WTC11 (cell line): ENCODE measurements around the gene MMP3. TPM values are rescaled to one million over a fixed set of nuclear protein-coding genes. Genes with fewer than 3 reads are reported as not detected.

Experiments used
- ATAC-seq: fragments of 200-7000 bp; cut with Tn5 transposase; 2 replicates; pipeline ENCODE4 v1.10.0; 2021; ENCODE audit warnings: mild to moderate bottlenecking, moderate library complexity
- Bru-seq: library from RNA; stranded (reverse); fragments of 400-500 nt; gene quantifications from one replicate; lab custom pipeline; 2021; lab: Mats Ljungman, UMichigan
- CTCF ChIA-PET: fragments of 300-600 bp; sonication (Branson Sonifier 250); formaldehyde crosslinking; loops from one replicate; lab custom pipeline; 2021; ENCODE audit warnings: antibody characterized with exemption; lab: Charles Lee
- POLR2A ChIA-PET: fragments of 350-600 bp; sonication (Branson Sonifier 250); formaldehyde crosslinking; loops from one replicate; lab custom pipeline; 2021; ENCODE audit warnings: antibody characterized with exemption; lab: Charles Lee
- DNase-seq: peaks from one replicate; pipeline ENCODE4 v3.0.0; 2021; ENCODE audit warnings: low spot score
- H3K27ac Mint-ChIP-seq: 2 replicates; pipeline ENCODE4 v1.8.0; 2021; ENCODE audit warnings: mixed read lengths
- H3K27me3 Mint-ChIP-seq: 2 replicates; pipeline ENCODE4 v1.8.0; 2021; ENCODE audit warnings: low read depth, mild to moderate bottlenecking, moderate library complexity, mixed read lengths
- H3K36me3 Mint-ChIP-seq: 2 replicates; pipeline ENCODE4 v1.8.0; 2021; ENCODE audit warnings: mixed read lengths
- H3K4me1 Mint-ChIP-seq: 2 replicates; pipeline ENCODE4 v1.8.0; 2022; ENCODE audit warnings: mixed read lengths
- H3K4me3 Mint-ChIP-seq: 2 replicates; pipeline ENCODE4 v1.8.0; 2021; ENCODE audit warnings: mild to moderate bottlenecking, moderate library complexity, mixed read lengths
- H3K9me3 Mint-ChIP-seq: 2 replicates; pipeline ENCODE4 v1.8.0; 2021; ENCODE audit warnings: mixed read lengths
- ATF1 ChIP-seq: sonication (generic); formaldehyde crosslinking; IDR thresholded peaks from 2 replicates; pipeline ENCODE4 v1.8.1; 2023; ENCODE audit warnings: mild to moderate bottlenecking, moderate library complexity, missing genetic modification reagents
- CREB1 ChIP-seq: sonication (generic); formaldehyde crosslinking; IDR thresholded peaks from 2 replicates; pipeline ENCODE4 v1.8.0; 2023; ENCODE audit warnings: mild to moderate bottlenecking, missing genetic modification reagents
- ESRRA ChIP-seq: sonication (generic); formaldehyde crosslinking; IDR thresholded peaks from 2 replicates; pipeline ENCODE4 v1.8.1; 2022; ENCODE audit warnings: mild to moderate bottlenecking, missing genetic modification reagents, borderline replicate concordance
- FOXK1 ChIP-seq: sonication (generic); formaldehyde crosslinking; IDR thresholded peaks from 2 replicates; pipeline ENCODE4 v1.8.0; 2022; ENCODE audit warnings: mild to moderate bottlenecking, moderate library complexity, missing genetic modification reagents
- GABPB1 ChIP-seq: sonication (generic); formaldehyde crosslinking; IDR thresholded peaks from 2 replicates; pipeline ENCODE4 v1.8.1; 2023; ENCODE audit warnings: mild to moderate bottlenecking, missing genetic modification reagents
- IRF1 ChIP-seq: sonication (generic); formaldehyde crosslinking; IDR thresholded peaks from 2 replicates; pipeline ENCODE4 v1.8.0; 2023; ENCODE audit warnings: missing genetic modification reagents
- KAT7 ChIP-seq: sonication (generic); formaldehyde crosslinking; IDR thresholded peaks from 2 replicates; pipeline ENCODE4 v1.8.1; 2023; ENCODE audit warnings: missing genetic modification reagents, mild to moderate bottlenecking, borderline replicate concordance
- NFATC4 ChIP-seq: fragments of 250-450 bp; sonication (Bioruptor Pico); IDR thresholded peaks from 2 replicates; pipeline ENCODE4 v1.9.0; 2021; ENCODE audit warnings: mild to moderate bottlenecking
- NFYB ChIP-seq: sonication (generic); formaldehyde crosslinking; conservative IDR thresholded peaks from 2 replicates; pipeline ENCODE4 v1.8.0; 2022; ENCODE audit warnings: low read depth, missing genetic modification reagents
- NR1H2 ChIP-seq: sonication (generic); formaldehyde crosslinking; IDR thresholded peaks from 2 replicates; pipeline ENCODE4 v1.9.0; 2021; ENCODE audit warnings: mild to moderate bottlenecking, moderate library complexity, missing genetic modification reagents
- RELA ChIP-seq: sonication (generic); formaldehyde crosslinking; IDR thresholded peaks from 2 replicates; pipeline ENCODE4 v1.8.1; 2022; ENCODE audit warnings: missing genetic modification reagents, mild to moderate bottlenecking, borderline replicate concordance
- SOX15 ChIP-seq: fragments of 250-450 bp; sonication (Bioruptor Pico); IDR thresholded peaks from 2 replicates; pipeline ENCODE4 v1.9.0; 2021; ENCODE audit warnings: mild to moderate bottlenecking
- TEAD4 ChIP-seq: sonication (generic); formaldehyde crosslinking; IDR thresholded peaks from 2 replicates; pipeline ENCODE4 v1.8.0; 2022; ENCODE audit warnings: mild to moderate bottlenecking, missing genetic modification reagents
- ZNF121 ChIP-seq: sonication (generic); formaldehyde crosslinking; IDR thresholded peaks from 2 replicates; pipeline ENCODE4 v1.8.0; 2023; ENCODE audit warnings: missing genetic modification reagents
- ZNF219 ChIP-seq: sonication (generic); formaldehyde crosslinking; IDR thresholded peaks from 2 replicates; pipeline ENCODE4 v1.8.0; 2023; ENCODE audit warnings: missing genetic modification reagents, mild to moderate bottlenecking, borderline replicate concordance
- ZNF423 ChIP-seq: fragments of 250-450 bp; sonication (Bioruptor Pico); IDR thresholded peaks from 2 replicates; pipeline ENCODE4 v2.1.2; 2022; ENCODE audit warnings: mild to moderate bottlenecking, moderate library complexity
- ZSCAN18 ChIP-seq: fragments of 250-450 bp; sonication (Bioruptor Pico); IDR thresholded peaks from 2 replicates; pipeline ENCODE4 v2.1.2; 2022; ENCODE audit warnings: mild to moderate bottlenecking, moderate library complexity
- long read RNA-seq, 3 experiments: library from RNA in 1 of 3; library from capped mRNA in 1 of 3; library from polyadenylated mRNA in 1 of 3; unstranded in 2 of 3; stranded (forward) in 1 of 3; transcript quantifications; one replicate each; pipeline ENCODE4 v2.0.0, GENCODE V29; 2021
- total RNA-seq: library from RNA; stranded (reverse); gene quantifications from 3 replicates; pipeline ENCODE4 v1.2.3, GENCODE V29; 2021
- TF ChIP-seq, protein P1 (sequence below): fragments of 250-450 bp; sonication (Bioruptor Pico); IDR thresholded peaks from 2 replicates; pipeline ENCODE4 v1.9.0; 2021; ENCODE audit warnings: mild to moderate bottlenecking, borderline replicate concordance
- TF ChIP-seq, protein P2 (sequence below): sonication (generic); formaldehyde crosslinking; IDR thresholded peaks from 2 replicates; pipeline ENCODE4 v1.8.0; 2022; ENCODE audit warnings: missing genetic modification reagents
- TF ChIP-seq, protein P3 (sequence below): sonication (generic); formaldehyde crosslinking; IDR thresholded peaks from 2 replicates; pipeline ENCODE4 v1.8.1; 2022; ENCODE audit warnings: low read depth, missing genetic modification reagents, borderline replicate concordance
- TF ChIP-seq, protein P4 (sequence below): fragments of 250-450 bp; sonication (Bioruptor Pico); conservative IDR thresholded peaks from 2 replicates; pipeline ENCODE4 v1.9.0; 2021; ENCODE audit warnings: mild to moderate bottlenecking

The MMP3 gene
- not detected in 3 replicates for total RNA-seq
- Bru-seq, nascent RNA = not detected
- long read RNA-seq, experiment 1 = 0 reads
- long read RNA-seq, experiment 2 = 0 reads
- long read RNA-seq, experiment 3 = 0 reads

DNA sequence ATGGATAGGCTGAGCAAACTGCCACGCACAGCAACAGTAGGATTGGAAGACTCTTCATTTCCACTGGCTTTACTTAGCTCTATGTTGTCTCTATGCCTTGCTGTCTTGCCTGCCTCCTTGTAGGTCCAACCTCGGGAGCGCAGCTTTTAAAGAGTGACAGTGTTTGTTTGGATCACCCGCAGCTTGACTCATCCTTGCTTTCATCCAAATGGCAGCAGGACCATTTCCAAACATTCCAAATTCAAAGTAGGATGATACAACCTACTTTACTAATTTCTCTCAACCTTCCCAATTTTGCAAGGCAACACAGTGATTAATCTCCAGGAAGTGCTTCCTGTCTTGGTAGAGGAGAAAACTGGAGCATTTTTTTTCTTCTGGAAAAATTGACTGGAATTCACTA lies at the start of gene MMP3:
Gene MMP3, minus strand, starts transcription at position 121 of the 400 bp plus-strand sequence. Its CDS starts 63 bp downstream, at position 58.
- peaks cover 4% of the 10 kb centered on the region; the same call in 1 of the 2 replicates for H3K9me3 Mint-ChIP-seq

DNA sequence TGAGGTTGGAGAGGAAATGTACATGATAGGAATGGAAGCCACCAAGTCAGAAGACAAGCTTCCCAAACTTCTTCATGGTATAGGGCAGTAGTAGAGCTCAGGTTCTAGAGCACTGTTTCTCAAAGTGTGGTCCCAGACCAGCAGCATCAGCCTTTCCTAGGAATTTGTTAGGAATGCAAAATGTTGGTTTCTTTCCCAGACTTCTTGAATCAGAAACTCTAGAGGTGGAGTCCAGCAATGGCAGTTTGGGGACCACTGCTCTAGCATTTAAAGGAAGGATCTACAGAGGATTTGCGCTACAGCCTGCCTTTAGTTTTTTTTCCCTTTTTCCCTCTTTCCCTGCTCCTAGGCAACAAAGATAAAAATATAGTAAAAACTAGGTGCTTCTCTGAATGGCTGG lies 48.3 kb upstream of the MMP3 start:
- DNase-seq = no peak
- peaks cover 7% of the 10 kb centered on the region for H3K36me3 Mint-ChIP-seq
- H3K4me3 Mint-ChIP-seq = no peak overlapping the region
- H3K9me3 Mint-ChIP-seq = peaks cover 29% of the 10 kb centered on the region
- ChIA-PET POLR2A (no interaction called here), CTCF (interaction anchor here (0.5 to 2.2 kb wide), 2 partner anchors 23 to 53 kb away, joined by 3 to 11 read pairs; no protein-coding TSS in a partner anchor)
- no peak for ATAC-seq
- H3K4me1 Mint-ChIP-seq = no peaks in the 10 kb centered on the region
- H3K27me3 Mint-ChIP-seq = no peaks in the 10 kb centered on the region; the same call in 1 of the 2 replicates
- no peak overlapping the region for H3K27ac Mint-ChIP-seq
- no peak for TF ChIP-seq ATF1
- TF ChIP-seq RELA (CRISPR knock-in tag) = no peak
- no peak for TF ChIP-seq SOX15 (CRISPR knock-in tag)
- TF ChIP-seq NR1H2 (CRISPR knock-in tag) = no peak
- no peak for TF ChIP-seq GABPB1
- no peak for TF ChIP-seq NFATC4 (CRISPR knock-in tag)
- TF ChIP-seq ZSCAN18 (CRISPR knock-in tag) = no peak
- TF ChIP-seq, protein P1, sequence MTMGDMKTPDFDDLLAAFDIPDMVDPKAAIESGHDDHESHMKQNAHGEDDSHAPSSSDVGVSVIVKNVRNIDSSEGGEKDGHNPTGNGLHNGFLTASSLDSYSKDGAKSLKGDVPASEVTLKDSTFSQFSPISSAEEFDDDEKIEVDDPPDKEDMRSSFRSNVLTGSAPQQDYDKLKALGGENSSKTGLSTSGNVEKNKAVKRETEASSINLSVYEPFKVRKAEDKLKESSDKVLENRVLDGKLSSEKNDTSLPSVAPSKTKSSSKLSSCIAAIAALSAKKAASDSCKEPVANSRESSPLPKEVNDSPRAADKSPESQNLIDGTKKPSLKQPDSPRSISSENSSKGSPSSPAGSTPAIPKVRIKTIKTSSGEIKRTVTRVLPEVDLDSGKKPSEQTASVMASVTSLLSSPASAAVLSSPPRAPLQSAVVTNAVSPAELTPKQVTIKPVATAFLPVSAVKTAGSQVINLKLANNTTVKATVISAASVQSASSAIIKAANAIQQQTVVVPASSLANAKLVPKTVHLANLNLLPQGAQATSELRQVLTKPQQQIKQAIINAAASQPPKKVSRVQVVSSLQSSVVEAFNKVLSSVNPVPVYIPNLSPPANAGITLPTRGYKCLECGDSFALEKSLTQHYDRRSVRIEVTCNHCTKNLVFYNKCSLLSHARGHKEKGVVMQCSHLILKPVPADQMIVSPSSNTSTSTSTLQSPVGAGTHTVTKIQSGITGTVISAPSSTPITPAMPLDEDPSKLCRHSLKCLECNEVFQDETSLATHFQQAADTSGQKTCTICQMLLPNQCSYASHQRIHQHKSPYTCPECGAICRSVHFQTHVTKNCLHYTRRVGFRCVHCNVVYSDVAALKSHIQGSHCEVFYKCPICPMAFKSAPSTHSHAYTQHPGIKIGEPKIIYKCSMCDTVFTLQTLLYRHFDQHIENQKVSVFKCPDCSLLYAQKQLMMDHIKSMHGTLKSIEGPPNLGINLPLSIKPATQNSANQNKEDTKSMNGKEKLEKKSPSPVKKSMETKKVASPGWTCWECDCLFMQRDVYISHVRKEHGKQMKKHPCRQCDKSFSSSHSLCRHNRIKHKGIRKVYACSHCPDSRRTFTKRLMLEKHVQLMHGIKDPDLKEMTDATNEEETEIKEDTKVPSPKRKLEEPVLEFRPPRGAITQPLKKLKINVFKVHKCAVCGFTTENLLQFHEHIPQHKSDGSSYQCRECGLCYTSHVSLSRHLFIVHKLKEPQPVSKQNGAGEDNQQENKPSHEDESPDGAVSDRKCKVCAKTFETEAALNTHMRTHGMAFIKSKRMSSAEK (CRISPR knock-in tag) = no peak
- TF ChIP-seq ZNF219 (CRISPR knock-in tag) = no peak
- no peak for TF ChIP-seq ESRRA (CRISPR knock-in tag)
- TF ChIP-seq, protein P2, sequence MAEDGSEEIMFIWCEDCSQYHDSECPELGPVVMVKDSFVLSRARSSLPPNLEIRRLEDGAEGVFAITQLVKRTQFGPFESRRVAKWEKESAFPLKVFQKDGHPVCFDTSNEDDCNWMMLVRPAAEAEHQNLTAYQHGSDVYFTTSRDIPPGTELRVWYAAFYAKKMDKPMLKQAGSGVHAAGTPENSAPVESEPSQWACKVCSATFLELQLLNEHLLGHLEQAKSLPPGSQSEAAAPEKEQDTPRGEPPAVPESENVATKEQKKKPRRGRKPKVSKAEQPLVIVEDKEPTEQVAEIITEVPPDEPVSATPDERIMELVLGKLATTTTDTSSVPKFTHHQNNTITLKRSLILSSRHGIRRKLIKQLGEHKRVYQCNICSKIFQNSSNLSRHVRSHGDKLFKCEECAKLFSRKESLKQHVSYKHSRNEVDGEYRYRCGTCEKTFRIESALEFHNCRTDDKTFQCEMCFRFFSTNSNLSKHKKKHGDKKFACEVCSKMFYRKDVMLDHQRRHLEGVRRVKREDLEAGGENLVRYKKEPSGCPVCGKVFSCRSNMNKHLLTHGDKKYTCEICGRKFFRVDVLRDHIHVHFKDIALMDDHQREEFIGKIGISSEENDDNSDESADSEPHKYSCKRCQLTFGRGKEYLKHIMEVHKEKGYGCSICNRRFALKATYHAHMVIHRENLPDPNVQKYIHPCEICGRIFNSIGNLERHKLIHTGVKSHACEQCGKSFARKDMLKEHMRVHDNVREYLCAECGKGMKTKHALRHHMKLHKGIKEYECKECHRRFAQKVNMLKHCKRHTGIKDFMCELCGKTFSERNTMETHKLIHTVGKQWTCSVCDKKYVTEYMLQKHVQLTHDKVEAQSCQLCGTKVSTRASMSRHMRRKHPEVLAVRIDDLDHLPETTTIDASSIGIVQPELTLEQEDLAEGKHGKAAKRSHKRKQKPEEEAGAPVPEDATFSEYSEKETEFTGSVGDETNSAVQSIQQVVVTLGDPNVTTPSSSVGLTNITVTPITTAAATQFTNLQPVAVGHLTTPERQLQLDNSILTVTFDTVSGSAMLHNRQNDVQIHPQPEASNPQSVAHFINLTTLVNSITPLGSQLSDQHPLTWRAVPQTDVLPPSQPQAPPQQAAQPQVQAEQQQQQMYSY (CRISPR knock-in tag) = no peak
- TF ChIP-seq NFYB = no peak

More for the DNA sequence above, at the start of gene MMP3:
- H3K27ac Mint-ChIP-seq = no peak within 1 kb of the TSS
- DNase-seq = no peak
- ATAC-seq = no peak
- ChIA-PET POLR2A (no interaction called here), CTCF (interaction anchor here (1.1 to 1.8 kb wide), 3 partner anchors 12 to 71 kb away, joined by 5 to 9 read pairs (median 6); no protein-coding TSS in a partner anchor)
- H3K36me3 Mint-ChIP-seq = no peaks in the 10 kb centered on the region
- H3K4me3 Mint-ChIP-seq = no peak within 1 kb of the TSS
- H3K4me1 Mint-ChIP-seq = peaks cover 6% of the 10 kb centered on the region
- TF ChIP-seq ZNF423 (CRISPR knock-in tag) = no peak
- TF ChIP-seq, protein P3, sequence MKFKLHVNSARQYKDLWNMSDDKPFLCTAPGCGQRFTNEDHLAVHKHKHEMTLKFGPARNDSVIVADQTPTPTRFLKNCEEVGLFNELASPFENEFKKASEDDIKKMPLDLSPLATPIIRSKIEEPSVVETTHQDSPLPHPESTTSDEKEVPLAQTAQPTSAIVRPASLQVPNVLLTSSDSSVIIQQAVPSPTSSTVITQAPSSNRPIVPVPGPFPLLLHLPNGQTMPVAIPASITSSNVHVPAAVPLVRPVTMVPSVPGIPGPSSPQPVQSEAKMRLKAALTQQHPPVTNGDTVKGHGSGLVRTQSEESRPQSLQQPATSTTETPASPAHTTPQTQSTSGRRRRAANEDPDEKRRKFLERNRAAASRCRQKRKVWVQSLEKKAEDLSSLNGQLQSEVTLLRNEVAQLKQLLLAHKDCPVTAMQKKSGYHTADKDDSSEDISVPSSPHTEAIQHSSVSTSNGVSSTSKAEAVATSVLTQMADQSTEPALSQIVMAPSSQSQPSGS (CRISPR knock-in tag) = no peak
- TF ChIP-seq CREB1 (CRISPR knock-in tag) = no peak
- no peak for TF ChIP-seq ZNF121 (CRISPR knock-in tag)
- TF ChIP-seq IRF1 = no peak
- TF ChIP-seq KAT7 (CRISPR knock-in tag) = no peak
- TF ChIP-seq TEAD4 = no peak
- TF ChIP-seq FOXK1 (CRISPR knock-in tag) = no peak
- TF ChIP-seq, protein P4, sequence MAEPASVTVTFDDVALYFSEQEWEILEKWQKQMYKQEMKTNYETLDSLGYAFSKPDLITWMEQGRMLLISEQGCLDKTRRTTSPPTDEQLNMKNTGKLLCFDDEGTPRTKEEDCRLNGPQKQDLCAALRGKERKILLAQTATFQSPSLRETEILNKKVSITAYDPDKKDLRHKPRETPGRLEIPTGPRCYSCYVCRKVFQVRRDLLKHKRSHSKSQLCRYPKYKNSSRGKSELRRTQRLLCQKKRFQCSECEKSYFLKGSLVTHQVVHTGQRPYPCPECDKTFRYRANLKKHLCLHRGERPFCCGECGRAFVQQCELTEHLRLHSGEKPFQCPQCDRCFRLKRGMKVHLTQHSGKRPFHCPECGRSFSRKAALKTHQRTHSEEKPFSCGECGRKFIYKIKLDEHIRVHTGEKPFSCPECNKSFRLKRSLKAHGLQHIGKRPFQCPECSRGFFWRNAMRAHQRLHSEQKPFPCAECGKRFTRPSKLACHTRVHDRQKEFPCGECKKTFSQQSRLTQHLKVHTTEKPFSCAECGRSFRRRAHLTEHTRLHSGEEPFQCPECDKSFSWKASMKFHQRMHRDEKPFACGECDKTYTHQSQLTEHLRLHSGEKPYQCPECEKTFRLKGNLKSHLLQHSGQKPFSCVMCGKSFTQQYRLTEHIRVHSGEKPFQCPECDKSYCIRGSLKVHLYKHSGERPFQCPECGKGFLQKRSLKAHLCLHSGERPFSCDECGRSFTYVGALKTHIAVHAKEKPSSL (CRISPR knock-in tag) = no peak
- no peaks in the 10 kb centered on the region for H3K27me3 Mint-ChIP-seq
